Transverse colon (tissue), 4 donors: ENCODE data around the gene KRTAP3-2.

ENCODE experiments used
- EP300 ChIP-seq: sonication (generic); formaldehyde crosslinking; IDR thresholded peaks from one replicate; pipeline ENCODE4 v1.6.1; 2017; ENCODE audit warnings: antibody characterized with exemption, low read depth
- POLR2AphosphoS5 ChIP-seq, 3 donors: sonication (generic); formaldehyde crosslinking; IDR thresholded peaks; one replicate each; pipeline ENCODE4 v1.6.1; 2016; ENCODE audit warnings: antibody characterized with exemption in 3 of 3
- TF ChIP-seq, protein P1 (sequence below), 5 experiments: fragments of 200-600 bp in 3 of 5; fragments of 450-650 bp in 2 of 5; sonication (generic) in 3 of 5; IDR thresholded peaks; 1 replicate in 2 of 5; 2 replicates in 3 of 5; pipeline ENCODE4 v1.5.1; 2016 to 2017; ENCODE audit warnings: antibody characterized with exemption in 5 of 5, inconsistent platforms in 3 of 5, mild to moderate bottlenecking in 2 of 5, moderate library complexity in 1 of 5

DNA sequence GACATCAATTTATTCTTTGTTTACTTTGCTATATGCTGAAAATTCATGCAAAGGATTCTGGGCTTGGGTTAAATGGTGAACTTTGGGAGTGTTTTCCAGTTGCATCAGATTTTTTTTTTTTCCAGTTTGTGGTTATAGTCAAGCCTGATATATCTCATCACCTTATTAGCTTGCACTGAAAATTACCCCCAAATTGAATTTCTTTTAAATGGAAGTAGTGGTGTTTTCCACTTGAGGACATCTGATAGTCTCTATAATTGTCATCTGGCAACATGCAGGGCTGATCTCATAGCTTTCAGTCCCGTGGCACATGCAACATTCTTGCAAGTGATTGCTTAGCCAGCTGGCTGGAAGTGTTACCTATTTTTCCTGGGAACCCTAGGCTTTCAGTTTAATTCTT, 13.9 kb upstream of the KRTAP3-2 start:
- TF ChIP-seq, protein P1, sequence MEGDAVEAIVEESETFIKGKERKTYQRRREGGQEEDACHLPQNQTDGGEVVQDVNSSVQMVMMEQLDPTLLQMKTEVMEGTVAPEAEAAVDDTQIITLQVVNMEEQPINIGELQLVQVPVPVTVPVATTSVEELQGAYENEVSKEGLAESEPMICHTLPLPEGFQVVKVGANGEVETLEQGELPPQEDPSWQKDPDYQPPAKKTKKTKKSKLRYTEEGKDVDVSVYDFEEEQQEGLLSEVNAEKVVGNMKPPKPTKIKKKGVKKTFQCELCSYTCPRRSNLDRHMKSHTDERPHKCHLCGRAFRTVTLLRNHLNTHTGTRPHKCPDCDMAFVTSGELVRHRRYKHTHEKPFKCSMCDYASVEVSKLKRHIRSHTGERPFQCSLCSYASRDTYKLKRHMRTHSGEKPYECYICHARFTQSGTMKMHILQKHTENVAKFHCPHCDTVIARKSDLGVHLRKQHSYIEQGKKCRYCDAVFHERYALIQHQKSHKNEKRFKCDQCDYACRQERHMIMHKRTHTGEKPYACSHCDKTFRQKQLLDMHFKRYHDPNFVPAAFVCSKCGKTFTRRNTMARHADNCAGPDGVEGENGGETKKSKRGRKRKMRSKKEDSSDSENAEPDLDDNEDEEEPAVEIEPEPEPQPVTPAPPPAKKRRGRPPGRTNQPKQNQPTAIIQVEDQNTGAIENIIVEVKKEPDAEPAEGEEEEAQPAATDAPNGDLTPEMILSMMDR (IDR thresholded peaks at IDR 0.05) = no peak
- no peak for TF ChIP-seq EP300
- TF ChIP-seq POLR2AphosphoS5 (IDR thresholded peaks at IDR 0.05) = no peak
